Body of pancreas (tissue), 4 donors: ENCODE measurements around the gene CXXC5.

Experiments used
- CTCF ChIP-seq, 7 experiments: fragments of 450-650 bp in 4 of 7; fragments of 200-600 bp in 3 of 7; sonication (generic) in 3 of 7; IDR thresholded peaks; one replicate each; pipeline ENCODE4 v1.5.1; 2016 to 2019; ENCODE audit warnings: antibody characterized with exemption in 7 of 7
- POLR2A ChIP-seq, 3 donors: fragments of 450-650 bp; IDR thresholded peaks; one replicate each; pipeline ENCODE4 v1.6.1; 2016; ENCODE audit warnings: antibody characterized with exemption in 3 of 3, mild to moderate bottlenecking in 2 of 3

- no peak for TF ChIP-seq POLR2A (IDR thresholded peaks at IDR 0.05)
- no peak for TF ChIP-seq CTCF (IDR thresholded peaks at IDR 0.05)
Measured at GRCh38 chr5:139687656-139688055, 39.5 kb downstream of the CXXC5 start.
